Ammon's horn (tissue), 1 donor: ENCODE data around the gene SDHAF2.
"Not testable (repeated sequence)": the region's sequence is repeated elsewhere in the genome, so short reads cannot be mapped to it uniquely, and the experiment has no call there.

Source experiments
- DNase-seq: peaks from one replicate; pipeline ENCODE4 v3.0.0-alpha.2; 2016; ENCODE audit warnings: low spot score

The SDHAF2 gene

DNA sequence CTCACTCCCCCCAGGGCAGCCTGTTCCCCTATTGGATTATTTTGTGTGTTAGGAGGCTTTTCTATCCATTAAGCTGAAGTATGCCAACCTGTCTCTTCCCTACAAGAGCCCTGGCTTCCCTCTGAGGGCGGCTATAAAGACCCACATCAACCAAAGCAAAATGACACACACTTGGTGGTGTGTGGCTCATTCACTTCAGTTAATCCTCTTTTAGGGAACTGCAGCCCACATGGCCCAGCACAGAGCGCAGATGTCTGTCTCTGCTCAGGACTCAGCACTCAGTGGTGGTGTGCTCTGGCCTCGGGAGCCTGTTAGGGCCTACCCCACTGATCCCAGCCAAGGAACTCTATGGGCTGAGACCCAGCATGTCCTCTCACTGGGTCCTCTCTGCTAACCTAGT lies 46.4 kb downstream of the SDHAF2 start:
- no peak for DNase-seq

DNA sequence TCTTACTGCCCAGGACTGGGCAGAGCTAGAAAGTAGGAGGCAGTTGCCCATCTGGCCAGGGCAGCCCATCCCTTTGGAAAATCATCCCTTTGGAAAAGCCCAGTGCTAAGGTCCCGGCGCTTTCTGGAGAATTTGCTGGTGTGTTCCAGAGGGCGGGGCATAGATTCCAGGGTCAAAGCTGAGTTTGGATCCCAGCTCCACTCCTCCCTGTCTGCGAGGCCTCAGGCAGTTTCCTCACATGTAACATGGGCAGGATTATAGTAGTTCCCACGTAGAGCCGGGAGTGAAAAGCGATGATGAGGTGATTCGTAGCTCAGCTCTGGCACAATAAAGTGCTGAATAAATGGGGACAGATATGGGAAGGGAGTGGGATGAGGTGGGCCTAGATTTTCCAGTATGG lies 47.2 kb downstream of the SDHAF2 start:
- DNase-seq, result no peak

DNA sequence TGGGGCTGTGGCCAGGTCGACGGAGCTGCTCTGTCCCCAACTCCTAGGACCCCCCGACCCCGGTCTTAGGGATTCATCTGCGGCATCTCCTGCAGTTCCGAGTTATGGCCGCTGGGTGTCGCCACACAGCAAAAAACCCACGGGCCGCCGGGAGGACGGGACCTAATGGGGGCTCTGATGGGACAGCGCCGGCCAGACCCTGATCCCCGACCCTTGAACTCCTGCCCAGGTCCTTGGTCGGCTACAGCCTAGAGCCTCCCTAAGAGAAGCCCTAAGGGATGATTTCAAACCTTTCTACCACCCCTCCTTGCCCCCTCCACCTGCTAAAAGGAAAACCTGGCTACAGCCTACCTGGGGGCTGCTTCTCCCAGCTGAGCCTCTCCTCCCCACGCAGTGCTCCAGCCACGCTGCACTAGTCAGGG lies 47.8 kb downstream of the SDHAF2 start:
- DNase-seq, result peak; percentile 35

DNA sequence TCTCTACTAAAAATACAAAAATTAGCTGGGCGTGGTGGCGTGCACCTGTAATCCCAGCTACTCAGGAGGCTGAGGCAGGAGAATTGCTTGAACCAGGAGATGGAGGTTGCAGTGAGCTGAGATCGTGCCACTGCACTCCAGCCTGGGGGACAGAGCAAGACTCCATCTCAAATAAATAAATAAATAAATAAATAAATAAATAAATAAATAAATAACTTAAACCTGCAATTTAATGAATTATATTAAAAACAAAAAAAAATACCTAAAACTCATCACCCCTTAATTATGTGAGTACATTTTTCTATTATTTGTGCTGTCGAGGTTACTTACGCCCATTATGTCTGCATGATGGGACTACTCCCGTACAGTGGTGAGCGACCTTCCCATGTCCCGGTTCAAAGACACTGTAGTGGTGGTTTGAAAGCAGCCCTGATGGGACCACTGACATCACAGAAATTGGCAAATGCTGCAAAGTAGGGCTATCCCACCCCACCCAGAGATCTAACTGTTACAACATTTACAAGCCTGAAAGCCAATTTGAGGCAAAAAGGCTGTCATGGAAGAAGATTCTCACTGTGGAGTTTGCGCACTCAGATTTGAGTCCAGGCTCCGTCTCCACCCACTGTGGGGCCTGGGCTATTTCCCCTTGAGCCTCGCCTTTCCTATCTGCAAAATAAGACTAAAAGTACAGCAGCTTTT lies 49.6 kb downstream of the SDHAF2 start:
- not testable (repeated sequence) for DNase-seq

DNA sequence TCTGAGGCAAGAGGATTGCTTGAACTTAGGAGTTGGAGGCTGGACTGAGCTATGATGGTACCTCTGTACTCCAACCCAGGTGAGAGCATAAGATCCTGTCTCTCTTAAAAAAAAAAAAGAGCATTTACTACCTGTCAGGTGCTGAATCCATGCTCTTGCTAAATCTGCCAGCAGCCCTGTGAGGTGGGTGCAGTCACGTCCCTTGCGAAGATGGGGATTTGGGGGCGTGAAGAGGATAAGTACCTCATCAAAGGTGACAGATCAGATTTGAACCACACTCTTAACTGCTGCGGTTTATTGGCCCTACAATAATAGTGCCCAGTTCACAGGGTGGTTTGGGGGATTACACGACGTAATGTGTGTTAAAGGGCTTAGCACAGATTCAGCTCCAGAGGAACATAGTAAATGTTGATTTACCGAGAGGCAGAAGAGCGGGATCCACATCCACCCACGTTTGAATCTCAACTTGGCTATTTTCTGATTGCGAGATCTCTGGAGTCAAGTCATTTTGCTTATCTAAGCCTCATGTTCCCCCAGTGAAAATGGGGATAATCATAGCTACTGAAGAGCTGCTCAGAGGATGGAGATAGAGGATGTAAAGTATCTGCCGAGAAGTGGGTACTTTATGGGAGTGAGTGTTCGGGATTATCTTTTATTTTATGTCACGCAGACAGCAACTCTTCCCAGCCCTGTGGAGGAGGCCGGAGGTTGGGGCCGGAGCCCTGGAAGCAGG lies 50.5 kb downstream of the SDHAF2 start:
- DNase-seq, result no peak

GRCh38 chr11:61480994-61481335 lies 51.0 kb downstream of the SDHAF2 start:
- DNase-seq, result peak; percentile 29

- no peak for DNase-seq
Measured at GRCh38 chr11:61481806-61482205, 51.9 kb downstream of the SDHAF2 start.

GRCh38 chr11:61482513-61482912 lies 52.6 kb downstream of the SDHAF2 start:
- DNase-seq, result no peak

DNA sequence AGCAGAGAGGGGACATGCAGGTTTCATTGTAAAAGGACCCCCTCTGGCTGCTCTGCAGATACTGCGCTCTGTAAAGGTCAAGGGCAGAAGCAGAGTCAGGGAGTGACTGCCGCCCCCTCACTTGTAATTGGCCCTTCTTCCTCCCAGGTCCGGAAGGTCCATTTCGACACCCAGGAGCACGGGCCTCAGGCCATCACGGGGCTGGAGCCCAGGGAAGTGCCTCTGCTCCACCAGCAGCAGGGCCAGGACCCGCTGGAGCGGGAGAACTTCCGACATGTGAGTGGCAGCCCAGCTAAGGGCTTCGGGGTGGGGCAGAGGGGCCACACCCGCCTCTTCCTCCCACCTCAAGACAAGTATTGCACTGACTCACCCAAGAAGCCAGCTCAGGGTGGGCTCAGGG lies 54.6 kb downstream of the SDHAF2 start:
- no peak for DNase-seq

DNA sequence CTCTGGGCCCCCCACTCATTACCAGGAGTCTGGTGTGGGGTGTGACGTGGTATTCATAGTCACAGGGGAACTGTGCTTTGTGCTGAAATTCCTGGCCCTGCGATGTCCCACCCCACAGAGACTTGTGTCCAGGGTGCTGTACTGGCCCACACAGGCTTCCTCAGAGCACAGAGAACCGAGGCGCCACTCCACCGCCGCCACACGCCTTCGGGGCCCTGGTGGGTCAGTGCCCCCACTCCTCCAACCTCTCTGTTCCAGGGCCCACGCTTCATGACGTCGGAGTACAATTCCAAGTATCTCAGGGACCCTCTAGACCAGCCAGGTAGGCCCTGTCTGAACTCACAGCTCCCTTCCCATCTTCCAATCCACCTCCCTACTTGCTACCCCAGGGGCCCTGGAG lies 55.2 kb downstream of the SDHAF2 start:
- DNase-seq, result no peak

DNA sequence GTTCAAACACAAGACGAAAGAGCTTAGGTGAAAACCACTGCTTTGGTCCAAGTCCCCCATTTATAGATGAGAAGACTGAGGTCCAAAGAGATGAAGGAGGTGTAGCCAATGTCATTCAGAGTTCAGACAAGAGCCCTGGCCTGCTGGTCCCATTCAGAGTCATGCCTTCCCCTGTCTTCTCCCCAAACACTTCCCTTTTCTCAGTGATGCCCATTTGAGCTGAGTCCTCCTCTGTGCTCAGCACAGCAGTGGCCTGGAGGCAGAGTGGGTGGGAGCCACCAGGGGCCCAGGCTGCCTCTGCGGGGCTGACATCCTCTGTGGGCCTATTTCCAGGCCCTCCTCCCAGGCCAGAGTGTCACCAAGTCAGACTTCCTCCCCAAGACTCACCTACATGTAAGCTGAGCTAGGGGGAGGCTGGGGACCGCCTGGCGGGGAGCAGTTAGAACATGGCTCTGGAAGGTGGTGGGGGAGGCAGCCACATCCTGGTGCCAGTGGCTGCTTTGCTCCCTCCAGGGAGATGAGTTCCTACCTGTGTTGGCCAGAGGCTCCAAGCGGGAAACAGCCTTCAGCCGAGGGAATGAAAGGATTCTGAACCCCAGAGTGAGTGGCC lies 56.2 kb downstream of the SDHAF2 start:
- DNase-seq, result no peak

- DNase-seq, result no peak
Measured at GRCh38 chr11:61486779-61487178, 56.9 kb downstream of the SDHAF2 start.

GRCh38 chr11:61487342-61488025 lies 57.6 kb downstream of the SDHAF2 start:
- DNase-seq, result no peak

GRCh38 chr11:61488651-61489291 lies 58.8 kb downstream of the SDHAF2 start:
- no peak for DNase-seq

DNA sequence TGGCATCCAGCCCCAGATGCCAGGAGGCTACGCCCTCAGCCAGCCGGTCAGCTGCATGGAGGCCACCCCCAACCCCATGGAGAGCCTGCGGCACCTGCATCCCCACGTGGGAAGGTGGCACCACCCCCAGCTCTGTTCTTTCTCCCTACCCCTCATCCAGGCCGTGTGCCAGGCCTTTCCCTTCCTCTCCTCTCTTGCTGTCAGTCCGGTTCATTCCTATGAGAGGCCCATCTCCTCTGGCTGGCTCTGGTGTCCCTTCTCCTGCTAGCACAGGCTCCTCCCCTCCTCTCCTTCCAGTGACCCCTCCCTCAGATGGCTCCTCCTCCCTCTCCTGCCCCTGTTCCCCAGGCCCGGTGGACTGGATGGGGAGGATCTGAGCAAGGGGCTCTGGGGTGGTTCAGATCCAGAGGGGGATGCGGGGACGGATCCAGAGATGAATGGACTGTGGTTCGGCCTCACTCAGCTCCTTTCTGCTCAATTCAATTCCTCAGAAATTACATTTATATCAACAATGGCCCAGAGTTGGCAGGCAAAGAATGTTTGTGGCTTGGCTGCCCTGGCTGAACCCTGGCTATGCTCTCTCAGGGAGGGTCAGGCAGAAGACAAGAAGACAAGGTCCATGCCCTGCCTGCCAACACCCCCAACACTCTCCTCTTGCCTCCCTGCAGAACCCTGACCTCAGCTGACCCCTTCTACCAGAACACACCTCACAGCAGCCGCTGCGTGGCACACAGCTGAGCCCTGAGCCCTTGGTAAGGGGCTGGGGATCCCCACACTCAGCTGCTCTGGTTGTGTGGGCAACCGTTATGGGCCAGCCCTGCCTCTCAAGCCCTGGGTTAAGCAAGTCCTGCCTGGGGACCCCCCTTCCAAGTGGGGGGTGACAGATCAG lies 60.2 kb downstream of the SDHAF2 start:
- no peak for DNase-seq

GRCh38 chr11:61491736-61492395 lies 61.9 kb downstream of the SDHAF2 start:
- DNase-seq, result peak; percentile 43

- no peak for DNase-seq
Measured at GRCh38 chr11:61494381-61494961, 64.5 kb downstream of the SDHAF2 start.

DNA sequence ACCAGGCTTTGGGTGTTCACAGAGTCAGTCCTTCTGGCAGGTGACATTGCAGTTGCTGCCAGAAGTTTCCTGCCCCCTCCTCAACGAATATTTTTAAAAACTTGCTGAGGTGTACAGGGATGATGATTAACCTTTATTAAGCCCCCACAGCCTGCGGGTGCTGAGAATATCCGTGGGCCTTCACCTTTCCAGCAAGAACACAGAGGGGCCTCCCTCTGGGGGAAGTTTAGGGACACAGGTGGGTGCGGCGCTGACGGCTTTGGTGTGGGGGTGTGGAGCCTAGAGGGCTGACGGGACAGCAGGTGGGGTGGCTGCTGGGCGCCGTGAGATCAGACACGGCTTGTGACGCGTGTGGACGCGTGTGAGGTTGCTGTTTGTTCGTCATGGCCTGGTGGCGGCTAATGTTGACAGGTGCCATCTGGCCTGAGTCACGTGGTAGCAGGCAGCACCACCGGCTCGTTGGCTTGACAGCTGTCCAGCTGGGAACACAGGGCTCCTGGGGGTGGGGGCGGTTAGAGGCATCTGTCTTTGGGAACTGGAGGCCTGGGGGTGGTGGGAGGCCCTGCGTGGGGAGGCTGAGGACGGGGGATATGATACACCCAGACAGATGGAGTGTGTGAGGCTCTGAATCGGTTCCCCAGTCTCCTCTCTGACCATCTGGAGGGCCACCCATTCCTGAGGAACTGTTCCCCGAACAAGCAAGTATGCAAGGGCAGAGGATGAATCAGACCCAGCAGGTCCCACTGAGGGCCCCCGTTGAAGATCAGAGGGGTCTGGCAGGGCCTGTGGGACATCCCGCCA lies 66.1 kb downstream of the SDHAF2 start:
- DNase-seq, result peak; percentile 34
